PC-3 (cell line): Measurements from ENCODE around the gene UBTF.
A peak's percentile ranks its signal among the peaks of the same experiment; 100 is the strongest.

ENCODE experiments used
- CTCF ChIP-seq: fragments of 300-600 bp; sonication (generic); conservative IDR thresholded peaks from 2 replicates; pipeline ENCODE4 v1.5.1; 2017; ENCODE audit warnings: antibody characterized with exemption, low read depth, mild to moderate bottlenecking, low read length
- EZH2 ChIP-seq: fragments of 300-600 bp; sonication (generic); IDR thresholded peaks from one replicate; pipeline ENCODE4 v1.6.1; 2017; ENCODE audit warnings: antibody characterized with exemption, mild to moderate bottlenecking, low read length; ENCODE audit not compliant: unreplicated experiment
- EZH2phosphoT487 ChIP-seq: fragments of 300-600 bp; sonication (generic); IDR thresholded peaks from 2 replicates; pipeline ENCODE4 v1.6.1; 2018; ENCODE audit warnings: mild to moderate bottlenecking, antibody characterized with exemption, low read length, borderline replicate concordance

- TF ChIP-seq CTCF: peak; percentile 36
- TF ChIP-seq EZH2: no peak
- no peak for TF ChIP-seq EZH2phosphoT487
These were observed 2.8 kb upstream of the UBTF start for GRCh38 chr17:44222112-44222869.
